ENCODE data around the gene DAB1. TPM values are rescaled to one million over a fixed set of nuclear protein-coding genes. Genes with fewer than 3 reads are reported as not detected.
"Not testable (repeated sequence)": the region's sequence is repeated elsewhere in the genome, so short reads cannot be mapped to it uniquely, and the experiment has no call there.

DAB1 gene
- total RNA-seq, 2 experiments from 2014 or later: 1.2 to 2.1 TPM

DNA sequence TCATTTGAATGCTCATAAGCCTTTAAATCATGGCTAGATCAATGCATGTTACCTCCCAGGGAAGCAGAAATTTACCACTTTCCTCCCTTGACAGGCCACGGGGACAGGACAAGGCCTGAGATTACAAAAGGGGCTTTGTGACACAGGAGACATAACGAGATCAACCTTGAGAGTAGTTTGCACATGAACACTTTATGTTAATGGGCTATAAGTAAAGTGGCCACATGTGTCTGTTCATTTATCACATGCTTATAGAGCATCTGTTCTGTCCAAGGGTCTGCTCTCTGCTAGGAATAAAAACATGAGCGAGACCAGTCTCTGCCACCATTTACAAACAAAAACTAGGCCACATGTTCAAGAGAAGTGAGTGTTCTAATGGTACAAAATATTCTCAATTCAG is 314.0 kb downstream of the DAB1 start:
- no peaks in the 10 kb centered on the region for H3K4me1 Mint-ChIP-seq
- ChIA-PET POLR2A (no interaction called here), CTCF (no interaction called here)
- no peak for DNase-seq
- H3K27ac Mint-ChIP-seq: no peak overlapping the region
- no peak overlapping the region for H3K4me3 Mint-ChIP-seq
- H3K36me3 Mint-ChIP-seq (ENCODE audit: low read depth): no peaks in the 10 kb centered on the region
- H3K27me3 Mint-ChIP-seq: no peaks in the 10 kb centered on the region
- H3K9me3 Mint-ChIP-seq: no peaks in the 10 kb centered on the region

DNA sequence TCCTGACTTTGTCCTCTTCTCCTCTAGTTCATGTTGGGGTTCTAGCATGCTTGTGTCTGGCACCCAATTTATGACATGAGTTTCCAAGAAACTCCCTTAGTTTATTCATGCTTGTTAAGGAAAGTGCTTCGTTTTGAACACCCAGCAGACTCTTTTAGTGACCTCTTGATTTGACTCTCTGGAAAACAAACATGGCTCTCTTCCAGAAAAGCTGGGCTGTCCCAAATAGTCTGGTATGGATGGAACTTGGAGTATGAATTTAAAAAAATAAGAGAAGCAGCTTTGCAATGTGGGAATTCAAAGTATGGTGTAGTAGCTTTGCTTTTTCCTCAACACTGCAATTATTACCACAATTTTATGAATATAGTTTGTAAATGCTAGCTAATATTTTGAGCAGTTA is 314.6 kb downstream of the DAB1 start:
- ChIA-PET CTCF (no interaction called here), POLR2A (no interaction called here)
- H3K27ac Mint-ChIP-seq: no peak overlapping the region
- no peak overlapping the region for H3K4me3 Mint-ChIP-seq
- no peaks in the 10 kb centered on the region for H3K36me3 Mint-ChIP-seq (ENCODE audit: low read depth)
- H3K4me1 Mint-ChIP-seq: no peaks in the 10 kb centered on the region
- H3K9me3 Mint-ChIP-seq: no peaks in the 10 kb centered on the region
- H3K27me3 Mint-ChIP-seq: no peaks in the 10 kb centered on the region
- DNase-seq: no peak

DNA sequence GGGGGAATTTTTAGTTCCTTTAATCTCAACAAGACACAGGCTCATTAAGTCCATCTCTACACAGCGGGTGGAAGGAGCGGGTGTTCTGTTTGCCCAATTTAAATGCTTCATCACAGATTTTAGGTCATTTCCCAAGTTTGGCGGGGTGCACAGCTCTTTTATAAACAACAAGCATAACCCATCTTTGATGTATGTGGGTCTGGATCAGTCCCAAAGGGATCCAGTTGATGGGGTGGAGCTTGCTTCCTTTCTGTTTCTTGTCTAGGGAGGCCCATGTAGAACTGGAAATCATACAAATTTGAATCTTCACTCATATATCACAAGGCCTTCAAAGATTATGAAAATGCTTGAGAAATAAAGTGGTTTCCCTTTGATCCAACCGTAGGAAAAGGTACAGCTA is 317.6 kb downstream of the DAB1 start:
- H3K4me1 Mint-ChIP-seq: no peaks in the 10 kb centered on the region

DNA sequence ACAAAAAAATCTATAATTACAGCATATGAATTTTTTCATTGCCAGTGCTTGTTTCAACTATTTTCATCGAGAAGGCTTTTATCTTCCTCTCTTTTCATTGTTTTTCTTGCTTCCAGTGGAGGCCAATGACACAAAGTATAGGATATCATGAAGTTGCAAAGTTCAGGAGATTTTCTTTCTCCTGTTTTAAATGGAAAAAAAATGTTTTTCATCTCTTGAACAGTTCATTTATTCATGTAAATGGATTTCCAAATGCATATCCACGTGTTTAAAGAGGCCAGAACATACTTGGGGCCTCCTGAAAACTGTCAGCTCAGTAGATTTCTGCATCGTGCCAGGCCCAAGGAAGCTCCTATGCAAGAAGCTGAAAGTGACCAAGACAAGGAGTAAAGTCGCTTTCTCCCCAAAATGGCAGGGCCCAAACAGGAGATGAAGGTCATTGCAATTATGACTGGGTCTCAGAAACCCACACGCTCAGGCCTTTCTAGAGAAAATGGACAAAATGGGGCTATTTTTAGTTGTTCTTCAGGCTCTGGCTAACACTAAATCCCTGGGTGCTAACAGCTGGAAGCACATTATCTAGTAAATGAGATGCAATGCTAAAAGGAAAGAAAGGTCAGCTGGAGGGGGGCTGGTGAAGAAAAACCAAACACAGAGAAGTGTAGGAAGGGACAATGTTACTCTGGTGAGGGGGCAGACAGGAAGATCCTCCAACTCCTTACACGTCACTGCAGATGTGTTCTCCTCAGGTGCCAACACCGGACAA is 321.1 kb downstream of the DAB1 start:
- Mint-ChIP-seq H3K4me3 (no peak overlapping the region), H3K27ac (no peak overlapping the region), H3K27me3 (no peaks in the 10 kb centered on the region), H3K4me1 (no peaks in the 10 kb centered on the region), H3K9me3 (no peaks in the 10 kb centered on the region), H3K36me3 (ENCODE audit: low read depth) (no peaks in the 10 kb centered on the region)
- ChIA-PET POLR2A (no interaction called here), CTCF (interaction anchor here (1.1 kb wide), 1 partner anchor 12 kb away, joined by 3 read pairs; no protein-coding TSS in a partner anchor)
- no peak for DNase-seq

More for the DNA sequence above, 317.6 kb downstream of the DAB1 start:
- Mint-ChIP-seq H3K9me3 (no peaks in the 10 kb centered on the region), H3K36me3 (ENCODE audit: low read depth) (no peaks in the 10 kb centered on the region), H3K27ac (no peak overlapping the region), H3K4me3 (no peak overlapping the region), H3K27me3 (no peaks in the 10 kb centered on the region)
- ChIA-PET POLR2A (no interaction called here), CTCF (no interaction called here)
- no peak for DNase-seq

DNA sequence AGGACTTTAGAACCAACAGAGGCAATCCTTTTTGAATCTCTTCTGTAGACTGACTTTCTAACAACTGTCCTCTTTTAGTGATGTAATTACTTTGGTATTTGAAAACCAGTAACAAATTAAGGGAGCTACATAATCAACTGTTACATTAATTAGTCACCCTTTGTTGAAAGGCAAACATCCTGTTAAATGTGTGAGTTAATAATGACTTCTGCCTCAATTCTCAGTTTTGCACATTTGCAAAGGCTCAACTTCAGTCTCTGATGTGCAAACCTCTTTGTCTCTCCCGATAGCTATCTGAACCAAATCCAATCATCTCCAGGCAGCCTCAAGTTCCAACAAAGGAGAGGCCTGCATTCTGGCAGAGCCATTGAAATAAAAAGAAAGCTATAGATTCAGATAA is 322.7 kb downstream of the DAB1 start:
- no peak overlapping the region for H3K4me3 Mint-ChIP-seq
- no peak overlapping the region for H3K27ac Mint-ChIP-seq
- DNase-seq: no peak
- H3K36me3 Mint-ChIP-seq (ENCODE audit: low read depth): no peaks in the 10 kb centered on the region
- no peaks in the 10 kb centered on the region for H3K27me3 Mint-ChIP-seq
- H3K9me3 Mint-ChIP-seq: no peaks in the 10 kb centered on the region
- ChIA-PET POLR2A (no interaction called here), CTCF (no interaction called here)
- no peaks in the 10 kb centered on the region for H3K4me1 Mint-ChIP-seq

DNA sequence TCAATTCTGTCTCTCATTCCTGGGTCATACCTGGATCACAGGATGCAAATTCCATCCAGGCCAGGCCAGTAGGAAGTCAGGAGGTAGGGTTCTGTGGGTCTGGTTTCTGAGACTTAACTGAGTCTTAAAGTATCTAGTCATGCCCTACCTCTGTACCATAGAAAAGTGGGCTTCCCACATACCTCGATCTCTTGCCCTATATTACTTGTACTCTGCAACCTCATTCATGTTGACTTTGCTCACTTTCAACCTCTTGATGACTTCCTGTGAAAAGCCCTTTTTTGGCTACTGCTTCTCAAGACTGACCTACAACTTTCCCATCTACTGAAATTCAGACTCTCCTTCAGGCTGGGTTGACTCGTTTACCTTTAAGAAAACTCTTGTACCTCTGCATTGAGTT is 329.1 kb downstream of the DAB1 start:
- POLR2A ChIA-PET: no interaction called here
- H3K27me3 Mint-ChIP-seq: no peaks in the 10 kb centered on the region

DNA sequence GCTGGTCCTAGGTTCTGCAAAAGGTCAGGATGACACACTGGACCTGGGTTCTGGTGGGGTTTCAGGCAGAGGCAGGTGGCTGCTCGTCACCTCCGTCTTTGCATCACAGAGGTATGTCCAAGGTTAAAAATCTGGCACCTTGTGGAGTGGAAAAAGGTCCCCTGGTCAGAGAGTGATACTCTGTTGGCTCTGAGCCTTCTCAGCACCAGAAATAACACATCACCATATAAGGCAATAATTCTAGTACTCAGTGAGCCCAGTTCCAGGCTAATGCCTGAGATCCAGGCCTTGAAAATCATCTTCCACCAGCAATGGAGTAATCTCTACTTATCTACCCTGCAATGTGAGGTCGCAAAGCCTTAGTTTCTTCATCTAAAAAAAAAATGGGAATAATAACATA is 330.7 kb downstream of the DAB1 start:
- no peaks in the 10 kb centered on the region for H3K9me3 Mint-ChIP-seq
- H3K4me3 Mint-ChIP-seq: no peak overlapping the region

More for the DNA sequence above, 329.1 kb downstream of the DAB1 start:
- no peaks in the 10 kb centered on the region for H3K9me3 Mint-ChIP-seq
- H3K27ac Mint-ChIP-seq: no peak overlapping the region
- DNase-seq: no peak
- no peaks in the 10 kb centered on the region for H3K36me3 Mint-ChIP-seq (ENCODE audit: low read depth)
- H3K4me3 Mint-ChIP-seq: no peak overlapping the region
- CTCF ChIA-PET: no interaction called here
- no peaks in the 10 kb centered on the region for H3K4me1 Mint-ChIP-seq

DNA sequence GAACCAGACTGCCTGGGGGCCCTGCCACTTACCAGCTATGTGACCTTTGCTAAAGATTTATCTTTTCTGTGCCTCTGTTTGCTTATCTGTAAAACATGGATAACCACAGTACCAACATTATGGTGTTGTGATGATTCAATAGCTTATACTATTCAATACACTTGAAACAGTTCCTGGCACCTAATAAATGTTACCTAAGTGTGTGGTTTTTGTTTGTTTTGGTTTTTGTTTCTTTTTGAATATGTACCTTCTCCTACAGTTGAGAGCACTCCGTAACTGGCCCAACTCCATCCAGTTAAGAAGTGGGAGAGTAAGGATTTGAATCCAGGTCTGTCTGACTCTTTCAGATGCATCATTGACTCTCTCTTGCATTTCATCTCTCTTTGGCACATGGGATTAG is 332.2 kb downstream of the DAB1 start:
- POLR2A ChIA-PET: interaction anchor here (0.6 kb wide), 1 partner anchor 147 kb away, joined by 3 read pairs; no protein-coding TSS in a partner anchor
- H3K9me3 Mint-ChIP-seq: no peaks in the 10 kb centered on the region
- CTCF ChIA-PET: interaction anchor here (1.7 kb wide), 1 partner anchor 11 kb away, joined by 3 read pairs; no protein-coding TSS in a partner anchor
- no peaks in the 10 kb centered on the region for H3K4me1 Mint-ChIP-seq
- H3K4me3 Mint-ChIP-seq: no peak overlapping the region
- H3K36me3 Mint-ChIP-seq (ENCODE audit: low read depth): no peaks in the 10 kb centered on the region
- DNase-seq: no peak
- H3K27me3 Mint-ChIP-seq: no peaks in the 10 kb centered on the region
- no peak overlapping the region for H3K27ac Mint-ChIP-seq

More for the DNA sequence above, 330.7 kb downstream of the DAB1 start:
- Mint-ChIP-seq H3K27me3 (no peaks in the 10 kb centered on the region), H3K4me1 (no peaks in the 10 kb centered on the region), H3K27ac (no peak overlapping the region), H3K36me3 (ENCODE audit: low read depth) (no peaks in the 10 kb centered on the region)
- CTCF ChIA-PET: no interaction called here
- POLR2A ChIA-PET: no interaction called here
- no peak for DNase-seq

DNA sequence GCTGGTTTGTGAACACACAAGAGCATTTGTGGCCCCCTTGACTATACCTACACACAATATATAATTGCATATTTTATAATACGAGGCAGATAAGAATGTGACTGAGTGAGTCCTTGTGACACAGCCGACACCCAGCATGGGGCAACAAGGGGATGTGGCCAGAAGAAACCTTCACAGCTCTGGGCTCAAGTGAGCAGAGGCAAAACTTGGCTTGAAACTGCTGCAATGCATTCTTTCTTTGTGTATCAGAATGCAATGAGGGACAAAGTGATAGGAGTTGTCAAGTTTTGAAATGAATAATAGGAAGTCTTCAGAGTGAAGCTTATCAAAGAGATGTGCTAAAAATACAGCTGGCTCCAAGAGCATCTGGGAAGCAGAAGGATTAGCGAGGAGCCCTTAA is 334.0 kb downstream of the DAB1 start:
- CTCF ChIA-PET: interaction anchor here (1.7 kb wide), 1 partner anchor 13 kb away, joined by 3 read pairs; no protein-coding TSS in a partner anchor
- Mint-ChIP-seq H3K4me1 (no peaks in the 10 kb centered on the region), H3K27ac (no peak overlapping the region), H3K36me3 (ENCODE audit: low read depth) (no peaks in the 10 kb centered on the region), H3K9me3 (no peaks in the 10 kb centered on the region), H3K27me3 (no peaks in the 10 kb centered on the region), H3K4me3 (no peak overlapping the region)
- POLR2A ChIA-PET: no interaction called here
- no peak for DNase-seq

DNA sequence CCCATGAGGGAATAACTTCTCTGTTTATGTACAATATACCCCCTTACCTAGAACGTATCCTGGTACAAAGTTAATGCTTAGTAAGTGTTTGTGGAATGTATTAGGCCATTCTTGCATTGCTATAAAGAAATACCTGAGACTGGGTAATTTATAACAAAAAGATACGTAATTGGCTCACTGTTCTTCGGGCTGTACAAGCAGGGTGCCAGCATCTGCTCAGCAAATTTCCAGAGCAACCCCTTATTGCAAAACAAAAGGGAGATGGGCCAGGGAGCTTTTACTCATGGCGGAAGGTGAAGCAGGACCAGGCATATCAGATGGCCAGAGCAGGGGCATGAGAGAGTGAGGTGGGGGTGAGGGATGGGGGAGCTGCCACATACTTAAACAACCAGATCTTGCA is 334.6 kb downstream of the DAB1 start:
- Mint-ChIP-seq H3K4me3 (no peak overlapping the region), H3K9me3 (no peaks in the 10 kb centered on the region), H3K36me3 (ENCODE audit: low read depth) (no peaks in the 10 kb centered on the region), H3K4me1 (no peaks in the 10 kb centered on the region), H3K27me3 (no peaks in the 10 kb centered on the region), H3K27ac (no peak overlapping the region)
- POLR2A ChIA-PET: no interaction called here
- no peak for DNase-seq
- CTCF ChIA-PET: no interaction called here

DNA sequence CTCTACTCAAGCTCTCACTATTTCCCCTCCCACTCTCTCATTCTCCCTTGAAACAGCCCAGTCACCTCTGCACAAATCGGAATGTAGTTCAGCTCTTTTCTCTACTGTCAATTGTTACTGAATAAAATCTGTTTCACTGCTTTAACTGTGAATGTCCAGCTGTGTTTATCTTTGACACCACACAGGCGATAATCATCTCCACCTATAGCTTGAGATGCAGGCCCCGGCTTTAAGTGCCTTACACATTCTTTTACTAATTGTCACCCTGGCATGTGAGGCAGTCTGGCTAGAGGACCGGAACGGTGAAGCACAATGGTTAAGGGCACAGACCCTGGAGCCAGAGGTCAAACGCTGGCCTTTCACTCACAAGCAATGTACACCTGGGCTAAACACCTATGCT is 335.2 kb downstream of the DAB1 start:
- no peak for DNase-seq
- POLR2A ChIA-PET: no interaction called here
- Mint-ChIP-seq H3K27ac (no peak overlapping the region), H3K4me3 (no peak overlapping the region), H3K4me1 (no peaks in the 10 kb centered on the region), H3K9me3 (no peaks in the 10 kb centered on the region), H3K36me3 (ENCODE audit: low read depth) (no peaks in the 10 kb centered on the region), H3K27me3 (no peaks in the 10 kb centered on the region)
- CTCF ChIA-PET: no interaction called here

DNA sequence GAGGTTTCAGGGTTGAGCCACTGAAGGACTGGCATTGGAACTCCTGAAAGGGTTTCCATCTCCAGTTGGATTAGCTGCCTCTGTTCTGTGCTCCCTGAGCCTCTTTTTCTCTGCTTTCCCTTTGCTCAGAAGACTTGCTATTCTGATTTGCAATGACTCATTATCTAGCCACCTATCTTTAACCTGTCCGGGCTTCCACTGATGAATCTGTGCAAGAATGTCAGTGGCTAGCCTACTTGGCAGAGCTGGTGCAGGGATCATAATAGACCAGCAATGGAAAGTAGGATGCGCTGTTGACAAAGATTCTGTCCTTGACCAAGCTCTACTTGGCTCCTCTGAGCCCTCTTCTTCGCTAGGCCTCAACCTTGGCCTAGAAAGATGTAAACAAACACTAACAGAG is 336.2 kb downstream of the DAB1 start:
- H3K9me3 Mint-ChIP-seq; H3K27me3 Mint-ChIP-seq; H3K4me1 Mint-ChIP-seq; H3K27ac Mint-ChIP-seq; H3K36me3 Mint-ChIP-seq (ENCODE audit: low read depth); DNase-seq; POLR2A ChIA-PET; H3K4me3 Mint-ChIP-seq; CTCF ChIA-PET: not testable (repeated sequence)

DNA sequence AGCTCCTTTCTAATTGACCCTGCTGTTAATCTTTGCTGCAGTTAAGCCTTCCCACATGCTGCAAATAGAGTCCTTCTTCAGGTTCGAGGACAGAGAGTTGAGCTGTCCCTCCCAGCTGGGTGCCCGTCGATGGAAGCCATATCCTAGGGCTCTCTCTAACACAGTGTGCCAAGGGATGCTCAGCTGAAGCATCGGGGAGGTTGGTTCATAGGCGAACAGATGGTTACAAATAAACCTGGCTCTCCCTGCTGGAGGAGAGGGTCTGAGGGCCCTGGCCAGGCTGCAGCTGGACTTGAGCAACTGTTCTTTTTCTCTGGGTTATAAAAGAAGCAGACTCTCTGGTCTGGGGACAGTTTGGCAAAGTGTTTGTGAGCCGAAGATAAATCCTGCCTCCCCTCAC is 337.7 kb downstream of the DAB1 start:
- Mint-ChIP-seq H3K4me3 (no peak overlapping the region), H3K4me1 (no peaks in the 10 kb centered on the region), H3K27ac (no peak overlapping the region), H3K9me3 (no peaks in the 10 kb centered on the region), H3K27me3 (no peaks in the 10 kb centered on the region), H3K36me3 (ENCODE audit: low read depth) (no peaks in the 10 kb centered on the region)
- POLR2A ChIA-PET: no interaction called here
- CTCF ChIA-PET: no interaction called here
- no peak for DNase-seq

DNA sequence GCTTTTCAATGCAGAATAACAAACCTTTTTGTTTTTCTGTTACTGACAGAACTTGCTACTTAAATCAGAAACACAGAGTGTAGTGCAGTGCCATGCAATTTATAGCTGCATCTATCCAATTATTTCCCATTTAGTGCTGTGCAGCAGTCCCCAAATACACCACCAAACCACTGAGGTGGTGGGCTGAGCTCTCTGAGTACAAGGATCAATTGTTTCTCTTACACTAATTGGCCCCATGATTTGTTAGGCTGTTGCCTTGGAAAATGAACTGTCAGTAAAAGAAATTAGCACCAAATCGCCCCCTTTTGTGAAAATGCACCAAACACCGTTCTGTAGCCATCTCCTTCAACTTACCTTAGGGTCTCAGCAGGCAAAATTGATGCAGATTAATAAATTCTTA is 339.2 kb downstream of the DAB1 start:
- Mint-ChIP-seq H3K4me1 (no peaks in the 10 kb centered on the region), H3K27ac (no peak overlapping the region), H3K36me3 (ENCODE audit: low read depth) (no peaks in the 10 kb centered on the region), H3K4me3 (no peak overlapping the region), H3K27me3 (no peaks in the 10 kb centered on the region), H3K9me3 (no peaks in the 10 kb centered on the region)
- no peak for DNase-seq
- POLR2A ChIA-PET: no interaction called here
- CTCF ChIA-PET: no interaction called here

All from activated CD4-positive, alpha-beta T cell treated with anti-CD3 and anti-CD28 coated beads, Interleukin-2, amount 10 ng/mL, durations not matched to agents 7 days and 5 days (primary cell).